DMS79 treated with DMSO at 0.1 percent for 48 hours (cell line): Measurements from ENCODE around the gene C1orf232.
A peak's percentile ranks its signal among the peaks of the same experiment; 100 is the strongest.

Experiments used
- DNase-seq: peaks from one replicate; lab custom pipeline; 2025; lab: John Stamatoyannopoulos, UW

C1orf232 gene

GRCh38 chr1:26168410-26169197 is at the start of gene C1orf232:
Gene C1orf232, minus strand, starts transcription at chr1:26168963. Its CDS starts 464 bp downstream, at chr1:26168499.
- DNase-seq, result peak; percentile 88

DNA sequence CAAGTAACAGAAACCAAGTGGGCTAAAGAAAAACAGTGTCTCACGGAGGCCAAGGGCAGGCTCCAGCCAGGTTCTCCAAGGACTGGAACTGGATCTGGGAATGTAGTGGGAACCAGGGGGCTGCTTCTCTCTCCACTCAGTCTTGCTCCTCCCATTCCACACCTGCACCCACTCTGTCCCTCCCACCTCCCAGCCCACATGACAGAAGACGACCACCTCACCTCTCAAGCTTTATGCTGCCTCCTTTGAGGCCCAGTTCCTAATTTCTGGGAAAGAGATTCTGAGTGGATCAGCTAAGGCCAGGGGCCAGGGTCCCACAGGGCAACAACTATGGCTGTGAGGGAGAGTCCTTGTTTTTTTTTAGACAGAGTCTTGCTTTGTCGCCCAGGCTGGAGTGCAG is 46.5 kb upstream of the C1orf232 start:
- DNase-seq, result no peak

DNA sequence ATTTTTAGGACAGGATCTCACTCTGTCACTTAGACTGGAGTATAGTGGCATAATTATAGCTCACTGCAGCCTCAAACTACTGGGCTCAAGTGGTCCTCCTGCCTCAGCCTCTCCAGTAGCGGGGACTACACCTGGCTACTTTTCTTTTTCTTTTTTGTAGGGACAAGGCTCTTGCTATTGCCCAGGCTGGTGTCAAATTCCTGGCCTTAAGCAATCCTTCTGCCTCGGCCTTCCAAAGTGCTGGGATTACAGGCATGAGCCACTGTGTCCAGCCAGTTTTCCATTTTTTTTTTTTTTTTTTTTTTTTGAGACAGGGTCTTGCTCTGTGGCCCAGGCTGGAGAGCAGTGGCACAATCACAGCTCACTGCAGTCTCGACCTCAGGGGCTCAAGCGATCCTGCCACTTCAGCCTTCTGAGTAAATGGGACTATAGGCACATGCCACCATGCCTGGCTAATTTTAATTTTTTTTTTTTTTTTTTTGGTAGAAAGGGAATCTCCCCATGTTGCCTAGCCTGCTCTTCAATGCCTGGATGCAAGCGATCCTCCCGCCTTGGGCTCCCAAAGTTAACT is 44.7 kb upstream of the C1orf232 start:
- no peak for DNase-seq

GRCh38 chr1:26212726-26213125 is 44.0 kb upstream of the C1orf232 start:
- DNase-seq, result no peak

DNA sequence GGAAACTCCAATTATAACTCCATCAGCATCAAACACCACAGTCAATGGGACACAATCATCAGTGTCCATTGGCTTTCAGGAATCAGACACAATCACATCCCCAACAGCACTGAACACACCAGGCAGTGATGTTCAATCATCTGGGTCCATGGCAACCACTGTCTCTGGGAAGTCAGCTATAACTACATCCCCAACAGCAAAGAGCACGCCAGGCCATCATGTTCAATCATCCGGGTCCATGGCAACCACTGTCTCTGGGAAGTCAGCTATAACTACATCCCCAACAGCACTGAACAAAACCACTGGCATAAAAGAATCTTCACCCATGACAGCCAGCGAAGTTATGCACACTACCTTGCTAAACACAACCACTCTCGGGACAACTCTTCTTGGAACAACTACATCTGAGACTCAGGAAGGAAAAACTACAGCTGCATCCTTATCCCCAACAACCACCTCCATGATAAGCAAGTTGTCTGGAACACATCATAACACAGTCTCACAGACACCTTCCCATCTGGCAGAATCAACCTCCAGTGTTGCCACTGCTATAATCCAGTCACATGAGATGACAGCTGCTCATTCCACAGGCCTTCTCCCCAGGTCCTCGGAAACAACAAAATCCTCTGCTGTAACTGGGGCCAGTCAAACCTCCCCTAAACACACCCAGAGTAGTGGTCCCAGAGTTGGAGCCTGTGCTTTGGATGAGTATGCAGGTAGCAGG is 41.5 kb upstream of the C1orf232 start:
- DNase-seq, result no peak

- no peak for DNase-seq
These were observed 35.0 kb upstream of the C1orf232 start for GRCh38 chr1:26203642-26204318.

DNA sequence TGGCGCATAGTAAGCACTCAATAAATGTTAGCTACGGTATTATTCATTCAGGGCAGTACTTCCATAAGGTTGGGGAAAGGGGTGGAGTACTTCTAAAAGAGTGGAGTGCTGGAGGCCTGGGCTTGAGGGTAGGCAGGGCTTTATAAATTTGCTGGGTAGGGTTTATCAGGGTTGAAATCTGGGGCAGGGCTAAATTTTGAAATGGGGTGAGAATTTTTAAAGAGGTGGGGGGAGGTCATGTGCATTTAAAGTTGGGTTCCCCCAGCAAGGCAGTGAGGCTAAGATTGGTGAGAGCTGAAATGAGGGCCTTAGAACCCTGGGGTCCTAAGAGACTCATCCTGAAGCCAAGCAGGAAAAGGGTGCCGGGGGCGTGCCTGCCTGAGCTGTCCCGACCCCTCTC is 31.6 kb upstream of the C1orf232 start:
- no peak for DNase-seq

DNA sequence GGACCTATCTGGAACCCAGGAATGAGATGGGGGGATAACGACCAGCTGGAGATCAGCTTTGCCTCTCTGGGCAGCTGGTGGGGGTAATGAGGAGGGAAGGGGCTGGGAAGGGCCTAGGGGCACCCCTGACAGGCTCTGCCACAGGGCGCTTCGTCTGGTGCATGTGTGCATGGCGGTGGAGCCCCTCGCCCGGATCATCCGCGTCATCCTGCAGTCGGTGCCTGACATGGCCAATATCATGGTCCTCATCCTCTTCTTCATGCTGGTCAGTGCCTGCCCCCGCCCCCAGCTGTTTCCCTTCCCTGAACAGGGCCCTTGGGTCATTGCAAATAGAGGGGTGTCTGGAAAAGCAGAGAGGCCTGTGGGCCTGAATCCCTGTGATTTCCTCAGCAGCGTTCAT is 29.1 kb upstream of the C1orf232 start:
- DNase-seq, result no peak

DNA sequence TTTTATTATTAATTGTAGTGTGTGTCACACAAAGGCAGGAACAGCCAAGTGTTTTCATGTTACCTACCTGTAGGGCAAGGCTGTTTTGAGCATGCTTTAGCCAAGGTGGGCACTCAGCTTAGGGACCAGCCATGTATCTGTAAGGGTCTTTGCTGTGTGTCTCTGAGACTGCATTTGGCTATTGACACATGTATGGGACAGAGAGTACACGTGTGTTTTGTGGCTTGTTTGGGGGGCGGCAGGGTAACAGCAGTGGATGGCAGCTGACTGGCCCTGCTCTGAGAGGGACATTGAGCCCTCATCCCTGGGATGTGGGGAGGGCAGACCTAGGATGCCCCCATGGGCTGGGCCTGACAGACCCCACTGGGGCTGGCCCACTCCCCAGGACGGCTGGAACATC is 28.5 kb upstream of the C1orf232 start:
- DNase-seq, result no peak

DNA sequence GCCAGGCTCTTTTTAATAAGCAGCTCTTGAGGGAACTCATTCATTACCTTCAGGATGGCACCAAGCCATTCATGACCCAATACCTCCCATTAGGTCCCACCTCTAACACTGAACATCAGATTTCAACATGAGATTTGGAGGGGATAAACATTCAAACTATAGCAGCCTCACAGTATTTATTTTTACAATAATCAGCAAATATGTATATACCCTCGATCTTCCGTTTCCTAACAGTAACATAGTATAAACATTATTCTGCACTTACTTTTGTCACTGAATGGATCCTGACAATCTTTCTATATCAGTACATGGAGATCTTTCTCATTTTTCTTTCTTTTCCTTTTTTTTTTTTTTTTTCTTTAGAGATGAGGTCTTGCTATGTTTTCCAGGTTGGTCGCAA is 27.0 kb upstream of the C1orf232 start:
- no peak for DNase-seq

DNA sequence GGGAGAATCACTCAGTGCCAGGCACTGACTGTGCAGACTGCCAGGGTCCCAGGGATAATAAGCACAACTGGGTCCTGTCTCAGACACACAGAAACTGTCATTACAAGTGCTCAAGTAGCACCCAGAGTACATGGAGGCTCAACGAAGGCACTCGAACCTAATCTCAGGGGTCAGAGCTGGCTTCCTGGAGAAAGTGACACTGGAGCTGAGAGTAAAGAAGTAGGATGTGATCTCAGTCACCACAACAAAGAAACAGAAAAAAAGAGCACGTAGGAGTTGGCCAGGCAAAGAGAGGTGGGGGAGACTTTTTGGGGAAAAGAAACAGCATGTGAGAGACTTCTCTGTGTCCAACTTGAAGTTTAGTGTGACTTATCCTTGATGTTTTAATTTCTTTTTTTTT is 23.0 kb upstream of the C1orf232 start:
- DNase-seq, result no peak

DNA sequence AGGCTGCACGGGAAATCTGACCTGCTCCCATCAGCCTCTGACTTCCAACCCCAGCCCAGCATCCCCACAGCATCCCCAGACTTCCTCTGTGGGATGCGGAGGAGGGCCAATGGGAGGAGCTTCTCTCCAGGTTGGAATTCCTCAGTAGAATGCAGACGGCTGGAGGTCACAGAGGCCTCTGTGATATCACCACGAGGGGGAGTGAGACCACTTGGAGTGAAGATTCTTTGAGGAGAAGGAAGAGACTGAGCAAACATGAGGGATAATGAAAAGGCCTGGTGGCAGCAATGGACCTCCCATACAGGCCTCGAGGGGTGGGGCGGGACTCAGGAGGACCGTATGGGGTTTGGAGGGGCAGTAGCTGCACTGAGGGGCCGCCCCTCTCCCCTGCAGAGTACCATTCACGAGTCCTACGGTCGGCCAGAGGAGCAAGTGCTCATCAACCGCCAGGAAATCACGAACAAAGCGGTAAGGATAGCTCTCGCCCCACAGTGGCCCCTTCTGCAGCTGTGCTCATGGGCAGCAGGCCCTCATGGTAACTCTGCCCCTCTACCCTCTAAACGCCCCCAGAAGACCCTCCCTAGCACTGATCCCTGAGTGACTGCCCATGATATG is 21.7 kb upstream of the C1orf232 start, which contains the start of gene CATSPER4:
Gene CATSPER4, plus strand, starts transcription at position 230 of the 615 bp plus-strand sequence. Its CDS starts 26 bp downstream, at position 256.
- DNase-seq, result no peak

GRCh38 chr1:26189751-26190275 is 21.1 kb upstream of the C1orf232 start:
- no peak for DNase-seq

GRCh38 chr1:26189331-26189730 is 20.6 kb upstream of the C1orf232 start:
- no peak for DNase-seq

DNA sequence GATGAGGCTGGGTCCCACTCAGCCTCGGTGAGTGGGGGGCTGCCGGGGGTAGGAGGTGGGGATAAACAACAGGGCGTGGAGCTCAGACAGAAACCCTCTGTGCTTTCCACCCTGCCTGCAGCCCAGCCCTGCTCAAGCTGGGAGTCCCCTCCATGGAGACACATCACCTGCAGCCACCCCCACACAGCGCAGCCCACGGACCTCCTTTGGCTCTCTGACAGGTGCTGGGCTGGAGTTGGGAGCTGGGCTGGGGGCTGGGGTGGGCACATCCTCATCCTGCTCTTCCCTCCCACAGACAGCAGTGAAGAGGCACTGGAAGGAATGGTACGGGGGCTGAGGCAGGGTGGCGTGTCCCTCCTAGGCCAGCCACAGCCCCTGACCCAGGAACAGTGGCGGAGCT is 19.7 kb upstream of the C1orf232 start:
- DNase-seq, result no peak

DNA sequence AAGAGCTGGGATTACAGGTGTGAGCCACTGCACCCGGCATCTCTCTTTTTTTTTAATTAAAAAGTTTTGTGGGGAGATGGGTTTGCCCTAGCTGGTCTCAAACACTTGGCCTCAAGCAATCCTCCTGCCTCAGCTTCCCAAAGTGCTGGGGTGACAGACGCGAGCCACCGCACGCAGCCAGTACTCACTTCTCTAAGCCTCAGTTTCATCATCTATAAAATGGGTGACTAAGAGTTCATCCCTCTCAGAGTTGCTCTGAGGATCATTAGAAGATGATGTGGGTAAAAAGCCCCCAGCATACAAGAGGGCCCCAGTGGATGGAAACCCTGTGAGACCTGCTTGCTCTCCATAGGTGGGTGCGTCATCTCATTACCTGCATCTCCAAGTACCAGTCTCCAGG is 19.1 kb upstream of the C1orf232 start:
- no peak for DNase-seq

DNA sequence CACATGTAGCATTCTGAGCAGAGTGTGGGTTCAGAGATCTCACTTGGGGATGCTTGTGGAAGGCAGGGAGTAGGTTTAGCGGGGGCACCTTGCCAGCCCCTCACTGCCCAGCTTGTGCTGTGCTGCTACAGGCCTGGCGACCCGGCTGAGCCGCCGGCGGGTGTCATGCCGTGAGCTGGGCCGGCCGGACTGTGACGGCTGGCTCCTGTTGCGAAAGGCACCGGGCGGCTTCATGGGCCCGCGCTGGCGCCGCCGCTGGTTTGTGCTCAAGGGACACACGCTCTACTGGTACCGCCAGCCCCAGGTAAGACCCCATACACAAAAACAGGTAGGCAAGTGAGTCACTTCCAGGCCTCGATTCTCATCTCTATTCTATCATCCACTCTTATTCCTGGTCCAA is 16.1 kb upstream of the C1orf232 start:
- no peak for DNase-seq

DNA sequence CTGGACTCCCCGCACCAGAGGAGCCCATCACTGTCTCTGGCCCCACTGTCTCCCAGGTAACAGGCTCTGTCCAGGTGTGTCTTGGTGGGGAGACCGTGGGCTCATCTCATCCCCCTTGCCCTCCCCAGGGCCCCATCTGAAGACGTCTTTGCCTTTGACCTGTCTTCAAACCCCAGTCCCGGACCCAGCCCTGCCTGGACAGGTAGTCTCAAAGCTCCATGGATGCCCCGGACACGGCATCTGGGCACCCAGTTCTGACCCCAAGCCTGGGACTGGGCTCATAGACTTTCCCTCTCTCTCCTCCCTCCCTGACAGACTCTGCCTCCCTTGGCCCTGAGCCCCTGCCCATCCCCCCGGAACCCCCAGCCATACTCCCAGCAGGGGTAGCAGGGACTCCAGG is 15.3 kb upstream of the C1orf232 start:
- DNase-seq, result no peak

DNA sequence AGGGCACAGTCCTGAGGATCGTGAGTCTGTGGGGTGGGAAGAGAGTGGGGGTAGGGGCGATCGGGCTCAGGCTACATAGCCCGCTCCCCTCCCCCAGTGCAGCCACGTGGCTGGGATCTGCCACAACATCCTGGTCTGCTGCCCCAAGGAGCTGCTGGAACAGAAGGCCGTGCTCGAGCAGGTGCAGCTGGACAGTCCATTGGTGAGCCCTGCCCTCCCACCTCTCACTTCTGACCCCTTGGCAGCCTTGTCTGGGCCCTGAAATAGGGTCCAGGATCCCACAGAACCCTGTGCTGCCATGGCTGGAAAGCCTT is 13.6 kb upstream of the C1orf232 start:
- no peak for DNase-seq

- DNase-seq, result no peak
These were observed 13.0 kb upstream of the C1orf232 start for GRCh38 chr1:26181586-26182382.

GRCh38 chr1:26180010-26180506 is 11.3 kb upstream of the C1orf232 start:
- DNase-seq, result no peak
